GM12878 (cell line): ENCODE results near the gene EML1.

Source experiments
- CTCF ChIP-seq, 3 experiments: IDR thresholded peaks in 2 of 3; conservative IDR thresholded peaks in 1 of 3; 2 replicates each; pipeline ENCODE4 v1.5.1; 2011; ENCODE audit warnings: low read depth in 3 of 3, low read length in 3 of 3, mild to moderate bottlenecking in 3 of 3, control low read depth in 2 of 3, moderate library complexity in 2 of 3, inconsistent platforms in 1 of 3, mixed read lengths in 1 of 3; ENCODE audit not compliant: control insufficient read depth in 2 of 3, insufficient read depth in 1 of 3; ENCODE audit errors: extremely low read depth in 1 of 3
- JUNB ChIP-seq: IDR thresholded peaks from 2 replicates; pipeline ENCODE4 v1.6.1; 2016; ENCODE audit warnings: antibody characterized with exemption, mild to moderate bottlenecking
- POLR2A ChIP-seq: IDR thresholded peaks from 2 replicates; pipeline ENCODE4 v1.6.1; 2011; ENCODE audit warnings: low read depth, mild to moderate bottlenecking, low read length
- RAD51 ChIP-seq: fragments of 450-650 bp; IDR thresholded peaks from 2 replicates; pipeline ENCODE4 v1.6.1; 2016; ENCODE audit warnings: moderate library complexity, mild to moderate bottlenecking, inconsistent platforms
- TBL1XR1 ChIP-seq: IDR thresholded peaks from 2 replicates; pipeline ENCODE4 v1.6.1; 2012; ENCODE audit warnings: low read depth, low read length, improper control_type of control experiment
- YY1 ChIP-seq: IDR thresholded peaks from 2 replicates; pipeline ENCODE4 v1.6.1; 2011; ENCODE audit warnings: low read depth, mild to moderate bottlenecking, low read length

- TF ChIP-seq CTCF (IDR thresholded peaks at IDR 0.05 in 2 of 3, conservative IDR thresholded peaks at IDR 0.05 in 1 of 3; ENCODE audit: control insufficient read depth in 2 of 3, extremely low read depth in 1 of 3, insufficient read depth in 1 of 3, low read depth in 3 of 3, low read length in 3 of 3) = no peak
- no peak for TF ChIP-seq POLR2A
- no peak for TF ChIP-seq RAD51
- TF ChIP-seq JUNB = no peak
- TF ChIP-seq YY1 = no peak
- no peak for TF ChIP-seq TBL1XR1
Observed at GRCh38 chr14:99773521-99774497, 19.4 kb upstream of the EML1 start.
